Stimulated activated memory B cell treated with anti-CD40 and anti-IgM and Interleukin-4, amounts not matched to agents 10 μg/mL and 1 μg/mL and 100 μg/mL, for 72 hours (primary cell): Measurements from ENCODE around the gene PROX2.
A peak's percentile ranks its signal among the peaks of the same experiment; 100 is the strongest.

Source experiments
- ATAC-seq: fragments of 150-1000 bp; cut with Tn5 transposase; 2 replicates; pipeline ENCODE4 v1.10.0; 2021
- H3K27ac Mint-ChIP-seq: one replicate; pipeline ENCODE4 v1.8.0; 2022; ENCODE audit warnings: mild to moderate bottlenecking, mixed read lengths
- H3K27me3 Mint-ChIP-seq: one replicate; pipeline ENCODE4 v1.8.0; 2022; ENCODE audit warnings: mixed read lengths
- H3K36me3 Mint-ChIP-seq: one replicate; pipeline ENCODE4 v1.8.0; 2022; ENCODE audit warnings: mixed read lengths
- H3K4me1 Mint-ChIP-seq: one replicate; pipeline ENCODE4 v1.8.0; 2022; ENCODE audit warnings: mixed read lengths
- H3K4me3 Mint-ChIP-seq: one replicate; pipeline ENCODE4 v1.8.0; 2022; ENCODE audit warnings: mild to moderate bottlenecking, moderate library complexity, mixed read lengths
- H3K9me3 Mint-ChIP-seq: one replicate; pipeline ENCODE4 v1.8.0; 2022; ENCODE audit warnings: mixed read lengths

The PROX2 gene

GRCh38 chr14:74867673-74868072 is 8.3 kb downstream of the PROX2 start:
- peak; percentile 61 for ATAC-seq
- peaks cover 5% of the 10 kb centered on the region for H3K4me1 Mint-ChIP-seq
- no peak overlapping the region for H3K27ac Mint-ChIP-seq
- no peak overlapping the region for H3K4me3 Mint-ChIP-seq
- no peaks in the 10 kb centered on the region for H3K36me3 Mint-ChIP-seq
- H3K27me3 Mint-ChIP-seq: no peaks in the 10 kb centered on the region
- H3K9me3 Mint-ChIP-seq: no peaks in the 10 kb centered on the region

GRCh38 chr14:74866708-74867389 is 9.1 kb downstream of the PROX2 start:
- H3K4me1 Mint-ChIP-seq: peaks cover 5% of the 10 kb centered on the region
- H3K36me3 Mint-ChIP-seq: no peaks in the 10 kb centered on the region
- no peaks in the 10 kb centered on the region for H3K9me3 Mint-ChIP-seq
- no peak for ATAC-seq
- H3K27ac Mint-ChIP-seq: no peak overlapping the region
- no peak overlapping the region for H3K4me3 Mint-ChIP-seq
- H3K27me3 Mint-ChIP-seq: no peaks in the 10 kb centered on the region

GRCh38 chr14:74865156-74865555 is 10.8 kb downstream of the PROX2 start:
- Mint-ChIP-seq H3K36me3 (no peaks in the 10 kb centered on the region), H3K4me3 (no peak overlapping the region), H3K27ac (no peak overlapping the region), H3K27me3 (no peaks in the 10 kb centered on the region), H3K9me3 (no peaks in the 10 kb centered on the region), H3K4me1 (peaks cover 5% of the 10 kb centered on the region)
- ATAC-seq: no peak

GRCh38 chr14:74864198-74864597 is 11.7 kb downstream of the PROX2 start:
- no peaks in the 10 kb centered on the region for H3K9me3 Mint-ChIP-seq
- H3K4me1 Mint-ChIP-seq: peaks cover 5% of the 10 kb centered on the region
- no peak overlapping the region for H3K4me3 Mint-ChIP-seq
- no peaks in the 10 kb centered on the region for H3K36me3 Mint-ChIP-seq
- no peak for ATAC-seq
- no peaks in the 10 kb centered on the region for H3K27me3 Mint-ChIP-seq
- no peak overlapping the region for H3K27ac Mint-ChIP-seq

GRCh38 chr14:74863274-74863673 is 12.7 kb downstream of the PROX2 start:
- Mint-ChIP-seq H3K36me3 (no peaks in the 10 kb centered on the region), H3K27me3 (no peaks in the 10 kb centered on the region), H3K27ac (no peak overlapping the region)

GRCh38 chr14:74861734-74862090 is 14.2 kb downstream of the PROX2 start:
- no peak for ATAC-seq
- H3K4me3 Mint-ChIP-seq: no peak overlapping the region
- no peak overlapping the region for H3K27ac Mint-ChIP-seq
- no peaks in the 10 kb centered on the region for H3K27me3 Mint-ChIP-seq
- H3K4me1 Mint-ChIP-seq: peaks cover 5% of the 10 kb centered on the region
- no peaks in the 10 kb centered on the region for H3K36me3 Mint-ChIP-seq
- H3K9me3 Mint-ChIP-seq: no peaks in the 10 kb centered on the region

More at GRCh38 chr14:74863274-74863673, 12.7 kb downstream of the PROX2 start:
- H3K4me1 Mint-ChIP-seq: peaks cover 5% of the 10 kb centered on the region
- no peaks in the 10 kb centered on the region for H3K9me3 Mint-ChIP-seq
- ATAC-seq: no peak
- no peak overlapping the region for H3K4me3 Mint-ChIP-seq

- Mint-ChIP-seq H3K4me3 (no peak overlapping the region), H3K9me3 (no peaks in the 10 kb centered on the region), H3K27ac (no peak overlapping the region), H3K4me1 (peaks cover 9% of the 10 kb centered on the region), H3K36me3 (no peaks in the 10 kb centered on the region), H3K27me3 (no peaks in the 10 kb centered on the region)
- peak; percentile 65 for ATAC-seq
Observed at GRCh38 chr14:74860899-74861733, 14.8 kb downstream of the PROX2 start.

- ATAC-seq: no peak
Observed at GRCh38 chr14:74859757-74860552, 16.0 kb downstream of the PROX2 start.

GRCh38 chr14:74858022-74858421 is 17.9 kb downstream of the PROX2 start:
- ATAC-seq: no peak
- Mint-ChIP-seq H3K27me3 (no peaks in the 10 kb centered on the region), H3K4me1 (peaks cover 14% of the 10 kb centered on the region), H3K9me3 (no peaks in the 10 kb centered on the region), H3K4me3 (no peak overlapping the region), H3K36me3 (no peaks in the 10 kb centered on the region), H3K27ac (no peak overlapping the region)

More at GRCh38 chr14:74859757-74860552, 16.0 kb downstream of the PROX2 start:
- Mint-ChIP-seq H3K4me3 (no peak overlapping the region), H3K4me1 (peaks cover 15% of the 10 kb centered on the region), H3K36me3 (no peaks in the 10 kb centered on the region), H3K27me3 (no peaks in the 10 kb centered on the region), H3K9me3 (no peaks in the 10 kb centered on the region), H3K27ac (no peak overlapping the region)

GRCh38 chr14:74856366-74856765 is 19.6 kb downstream of the PROX2 start:
- no peaks in the 10 kb centered on the region for H3K36me3 Mint-ChIP-seq
- no peaks in the 10 kb centered on the region for H3K9me3 Mint-ChIP-seq
- H3K4me1 Mint-ChIP-seq: peaks cover 23% of the 10 kb centered on the region
- no peak overlapping the region for H3K4me3 Mint-ChIP-seq
- no peak overlapping the region for H3K27ac Mint-ChIP-seq
- no peak for ATAC-seq
- no peaks in the 10 kb centered on the region for H3K27me3 Mint-ChIP-seq

- no peak overlapping the region for H3K27ac Mint-ChIP-seq
- peak; percentile 54 for ATAC-seq
Observed at GRCh38 chr14:74855945-74856344, 20.0 kb downstream of the PROX2 start.

GRCh38 chr14:74855021-74855420 is 20.9 kb downstream of the PROX2 start:
- no peak for ATAC-seq
- H3K4me3 Mint-ChIP-seq: no peak overlapping the region
- H3K9me3 Mint-ChIP-seq: no peaks in the 10 kb centered on the region
- H3K36me3 Mint-ChIP-seq: no peaks in the 10 kb centered on the region
- no peak overlapping the region for H3K27ac Mint-ChIP-seq
- peaks cover 23% of the 10 kb centered on the region for H3K4me1 Mint-ChIP-seq
- H3K27me3 Mint-ChIP-seq: no peaks in the 10 kb centered on the region

More at GRCh38 chr14:74855945-74856344, 20.0 kb downstream of the PROX2 start:
- Mint-ChIP-seq H3K4me1 (peaks cover 23% of the 10 kb centered on the region), H3K9me3 (no peaks in the 10 kb centered on the region), H3K4me3 (no peak overlapping the region), H3K36me3 (no peaks in the 10 kb centered on the region), H3K27me3 (no peaks in the 10 kb centered on the region)

- no peak for ATAC-seq
- H3K9me3 Mint-ChIP-seq: no peaks in the 10 kb centered on the region
- H3K36me3 Mint-ChIP-seq: no peaks in the 10 kb centered on the region
- H3K27ac Mint-ChIP-seq: peak overlapping the region; percentile 44
- H3K4me3 Mint-ChIP-seq: no peak overlapping the region
- no peaks in the 10 kb centered on the region for H3K27me3 Mint-ChIP-seq
- H3K4me1 Mint-ChIP-seq: peaks cover 23% of the 10 kb centered on the region
Observed at GRCh38 chr14:74853581-74853980, 22.4 kb downstream of the PROX2 start.

GRCh38 chr14:74852922-74853530 is 22.9 kb downstream of the PROX2 start:
- peak overlapping the region; percentile 44 for H3K27ac Mint-ChIP-seq

GRCh38 chr14:74848768-74849167 is 27.2 kb downstream of the PROX2 start:
- no peak for ATAC-seq
- peaks cover 12% of the 10 kb centered on the region for H3K4me1 Mint-ChIP-seq
- H3K27ac Mint-ChIP-seq: no peak overlapping the region
- no peaks in the 10 kb centered on the region for H3K9me3 Mint-ChIP-seq
- no peaks in the 10 kb centered on the region for H3K36me3 Mint-ChIP-seq
- no peaks in the 10 kb centered on the region for H3K27me3 Mint-ChIP-seq
- no peak overlapping the region for H3K4me3 Mint-ChIP-seq

More at GRCh38 chr14:74852922-74853530, 22.9 kb downstream of the PROX2 start:
- Mint-ChIP-seq H3K4me1 (peaks cover 23% of the 10 kb centered on the region), H3K36me3 (no peaks in the 10 kb centered on the region), H3K4me3 (no peak overlapping the region), H3K27me3 (no peaks in the 10 kb centered on the region), H3K9me3 (no peaks in the 10 kb centered on the region)
- ATAC-seq: peak; percentile 39
